ENCODE data around the gene TMEM225B.
A peak's percentile ranks its signal among the peaks of the same experiment; 100 is the strongest.

GRCh38 chr7:99579956-99580777, 17.9 kb upstream of the TMEM225B start:
- TF ChIP-seq CTCF (IDR thresholded peaks at IDR 0.05 in 4 of 5, conservative IDR thresholded peaks at IDR 0.05 in 1 of 5) (peak in 2 of 5 experiments; percentile 18 to 49), POLR2A (IDR thresholded peaks at IDR 0.05) (no peak)
